ENCODE measurements around the gene PCBP3.
"Not testable (repeated sequence)": the region's sequence is repeated elsewhere in the genome, so short reads cannot be mapped to it uniquely, and the experiment has no call there.

Gene PCBP3

GRCh38 chr21:45947296-45947695 lies 303.8 kb downstream of the PCBP3 start:
- TF ChIP-seq CTCF (conservative IDR thresholded peaks at IDR 0.05) (no peak), ZFX (IDR thresholded peaks at IDR 0.05) (no peak)
- H3K27ac ChIP-seq: no peak overlapping the region

- no peak overlapping the region for H3K27ac ChIP-seq
- TF ChIP-seq ZFX (IDR thresholded peaks at IDR 0.05) (no peak), CTCF (conservative IDR thresholded peaks at IDR 0.05) (no peak)
These were observed 304.3 kb downstream of the PCBP3 start for GRCh38 chr21:45947716-45948255.

- no peak overlapping the region for H3K27ac ChIP-seq
- TF ChIP-seq CTCF (conservative IDR thresholded peaks at IDR 0.05) (no peak), ZFX (IDR thresholded peaks at IDR 0.05) (no peak)
These were observed 305.1 kb downstream of the PCBP3 start for GRCh38 chr21:45948576-45949141.

GRCh38 chr21:45949928-45950739 lies 306.6 kb downstream of the PCBP3 start:
- TF ChIP-seq ZFX (IDR thresholded peaks at IDR 0.05) (no peak), CTCF (conservative IDR thresholded peaks at IDR 0.05) (no peak)
- H3K27ac ChIP-seq: no peak overlapping the region

- TF ChIP-seq CTCF (conservative IDR thresholded peaks at IDR 0.05) (no peak), ZFX (IDR thresholded peaks at IDR 0.05) (no peak)
- H3K27ac ChIP-seq: no peak overlapping the region
These were observed 307.4 kb downstream of the PCBP3 start for GRCh38 chr21:45950740-45951515.

GRCh38 chr21:45951676-45952075 lies 308.2 kb downstream of the PCBP3 start:
- H3K27ac ChIP-seq: no peak overlapping the region
- no peak for TF ChIP-seq CTCF (conservative IDR thresholded peaks at IDR 0.05)
- TF ChIP-seq ZFX (IDR thresholded peaks at IDR 0.05): no peak

- not testable (repeated sequence) for H3K27ac ChIP-seq
These were observed 309.0 kb downstream of the PCBP3 start for GRCh38 chr21:45952527-45952926.

Measured in C4-2B (cell line).